Testis (tissue), 2 donors: ENCODE measurements around the gene PHGDH.

Experiments
- POLR2A ChIP-seq: fragments of 450-650 bp; IDR thresholded peaks from one replicate; pipeline ENCODE4 v1.6.1; 2017; ENCODE audit warnings: antibody characterized with exemption, mild to moderate bottlenecking, moderate library complexity
- TF ChIP-seq, protein P1 (sequence below), 3 experiments: fragments of 450-650 bp in 2 of 3; fragments of 200-600 bp in 1 of 3; sonication (generic) in 1 of 3; IDR thresholded peaks; one replicate each; pipeline ENCODE4 v1.5.1; 2016 to 2019; ENCODE audit warnings: antibody characterized with exemption in 3 of 3, mild to moderate bottlenecking in 2 of 3, moderate library complexity in 1 of 3

DNA sequence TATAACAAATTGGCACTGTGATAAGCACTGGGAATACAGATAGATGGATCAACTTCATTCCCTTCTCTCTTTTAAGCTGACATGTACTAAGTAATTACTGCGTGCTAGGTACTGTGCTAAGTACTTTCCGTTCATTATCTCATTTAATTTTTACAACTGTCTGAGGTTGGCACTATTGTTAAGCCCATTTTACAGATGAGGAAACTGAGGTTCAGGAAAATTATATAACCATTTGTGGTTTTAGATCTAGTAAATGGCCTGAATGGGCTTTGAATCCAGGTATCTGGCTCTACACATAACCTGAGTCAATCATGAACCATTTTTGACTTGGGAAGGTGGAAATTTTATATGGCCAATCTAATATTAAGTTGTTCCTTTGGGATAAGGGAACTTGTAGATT is 60.6 kb downstream of the PHGDH start:
- TF ChIP-seq, protein P1, sequence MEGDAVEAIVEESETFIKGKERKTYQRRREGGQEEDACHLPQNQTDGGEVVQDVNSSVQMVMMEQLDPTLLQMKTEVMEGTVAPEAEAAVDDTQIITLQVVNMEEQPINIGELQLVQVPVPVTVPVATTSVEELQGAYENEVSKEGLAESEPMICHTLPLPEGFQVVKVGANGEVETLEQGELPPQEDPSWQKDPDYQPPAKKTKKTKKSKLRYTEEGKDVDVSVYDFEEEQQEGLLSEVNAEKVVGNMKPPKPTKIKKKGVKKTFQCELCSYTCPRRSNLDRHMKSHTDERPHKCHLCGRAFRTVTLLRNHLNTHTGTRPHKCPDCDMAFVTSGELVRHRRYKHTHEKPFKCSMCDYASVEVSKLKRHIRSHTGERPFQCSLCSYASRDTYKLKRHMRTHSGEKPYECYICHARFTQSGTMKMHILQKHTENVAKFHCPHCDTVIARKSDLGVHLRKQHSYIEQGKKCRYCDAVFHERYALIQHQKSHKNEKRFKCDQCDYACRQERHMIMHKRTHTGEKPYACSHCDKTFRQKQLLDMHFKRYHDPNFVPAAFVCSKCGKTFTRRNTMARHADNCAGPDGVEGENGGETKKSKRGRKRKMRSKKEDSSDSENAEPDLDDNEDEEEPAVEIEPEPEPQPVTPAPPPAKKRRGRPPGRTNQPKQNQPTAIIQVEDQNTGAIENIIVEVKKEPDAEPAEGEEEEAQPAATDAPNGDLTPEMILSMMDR (IDR thresholded peaks at IDR 0.05) = no peak
- no peak for TF ChIP-seq POLR2A
